Osteoblast (primary cell): ENCODE results near the gene METTL6. TPM values are rescaled to one million over a fixed set of nuclear protein-coding genes. Genes with fewer than 3 reads are reported as not detected.
"Not testable (repeated sequence)": the region's sequence is repeated elsewhere in the genome, so short reads cannot be mapped to it uniquely, and the experiment has no call there.

ENCODE experiments used
- DNase-seq: peaks from one replicate; pipeline ENCODE4 v3.0.0; 2011; ENCODE audit warnings: low spot score, mixed read lengths; ENCODE audit not compliant: insufficient read length; ENCODE audit errors: missing footprints
- H2AFZ ChIP-seq: 2 replicates; pipeline ENCODE4 v1.6.0; 2011; ENCODE audit warnings: mild to moderate bottlenecking, low read length
- H3K27ac ChIP-seq: 2 replicates; pipeline ENCODE4 v1.5.1; 2011; ENCODE audit warnings: mild to moderate bottlenecking, low read depth, low read length, moderate library complexity
- H3K27me3 ChIP-seq: 2 replicates; pipeline ENCODE4 v1.6.0; 2012; ENCODE audit warnings: mild to moderate bottlenecking, control low read depth, inconsistent platforms, low read length, moderate library complexity; ENCODE audit not compliant: insufficient read depth
- H3K36me3 ChIP-seq: 2 replicates; pipeline ENCODE4 v1.5.1; 2011; ENCODE audit warnings: mild to moderate bottlenecking, low read length, control low read depth, moderate library complexity; ENCODE audit not compliant: insufficient read depth
- H3K4me1 ChIP-seq: 2 replicates; pipeline ENCODE4 v1.5.1; 2011; ENCODE audit warnings: mild to moderate bottlenecking, low read length, control low read depth, moderate library complexity; ENCODE audit not compliant: insufficient read depth
- H3K4me2 ChIP-seq: 2 replicates; pipeline ENCODE4 v1.6.0; 2011; ENCODE audit warnings: mild to moderate bottlenecking, low read length; ENCODE audit not compliant: insufficient read depth
- H3K4me3 ChIP-seq: fragments of 200-600 bp; sonication (generic); 3 replicates; pipeline ENCODE4 v1.5.1; 2012; ENCODE audit warnings: mild to moderate bottlenecking, low read length, inconsistent platforms; ENCODE audit not compliant: insufficient read depth
- H3K79me2 ChIP-seq: 2 replicates; pipeline ENCODE4 v1.6.0; 2012; ENCODE audit warnings: mild to moderate bottlenecking, low read length, control low read depth, inconsistent platforms; ENCODE audit not compliant: insufficient read depth
- H3K9me3 ChIP-seq: 2 replicates; pipeline ENCODE4 v1.5.1; 2011; ENCODE audit warnings: low read depth, low read length, control low read depth
- H4K20me1 ChIP-seq: 2 replicates; pipeline ENCODE4 v1.6.0; 2012; ENCODE audit warnings: mild to moderate bottlenecking, low read length, control low read depth; ENCODE audit not compliant: insufficient read depth
- CTCF ChIP-seq: IDR thresholded peaks from 2 replicates; pipeline ENCODE4 v1.5.1; 2011; ENCODE audit warnings: mild to moderate bottlenecking, low read depth, low read length, moderate library complexity; ENCODE audit errors: extremely low read depth
- total RNA-seq: library from RNA; depleted of rRNA; stranded (reverse); fragments of >200 nt; gene quantifications from 2 replicates; pipeline ENCODE4 v1.2.3, GENCODE V29; 2012

The METTL6 gene
- total RNA-seq, 1 donor, result 36.6 TPM

GRCh38 chr3:15390460-15390859, 36.9 kb downstream of the METTL6 start:
- no peaks in the 10 kb centered on the region for H3K27me3 ChIP-seq
- H3K79me2 ChIP-seq, result no peaks in the 10 kb centered on the region
- H3K4me1 ChIP-seq, result peaks cover 9% of the 10 kb centered on the region
- DNase-seq, result no peak
- no peak overlapping the region for H2AFZ ChIP-seq
- no peak overlapping the region for H3K27ac ChIP-seq
- H4K20me1 ChIP-seq, result no peaks in the 10 kb centered on the region
- TF ChIP-seq CTCF, result no peak
- H3K9me3 ChIP-seq, result peaks cover 3% of the 10 kb centered on the region
- no peaks in the 10 kb centered on the region for H3K36me3 ChIP-seq
- no peak overlapping the region for H3K4me2 ChIP-seq
- no peak overlapping the region for H3K4me3 ChIP-seq

GRCh38 chr3:15388335-15388734, 39.0 kb downstream of the METTL6 start:
- not testable (repeated sequence) for H3K27me3 ChIP-seq, DNase-seq, H3K9me3 ChIP-seq, H3K4me3 ChIP-seq, H2AFZ ChIP-seq, H3K36me3 ChIP-seq, H4K20me1 ChIP-seq, H3K27ac ChIP-seq, H3K79me2 ChIP-seq, H3K4me2 ChIP-seq
- H3K4me1 ChIP-seq, result peaks cover 16% of the 10 kb centered on the region

- DNase-seq, result no peak
- no peak overlapping the region for H2AFZ ChIP-seq
- no peak overlapping the region for H3K27ac ChIP-seq
- H3K4me1 ChIP-seq, result peaks cover 16% of the 10 kb centered on the region
- H3K27me3 ChIP-seq, result no peaks in the 10 kb centered on the region
- H3K4me3 ChIP-seq, result no peak overlapping the region
- no peaks in the 10 kb centered on the region for H4K20me1 ChIP-seq
- H3K79me2 ChIP-seq, result no peaks in the 10 kb centered on the region
- no peaks in the 10 kb centered on the region for H3K36me3 ChIP-seq
- TF ChIP-seq CTCF, result no peak
- H3K4me2 ChIP-seq, result no peak overlapping the region
- peaks cover 3% of the 10 kb centered on the region for H3K9me3 ChIP-seq
Measured at GRCh38 chr3:15387735-15388134, 39.6 kb downstream of the METTL6 start.

- no peak overlapping the region for H3K4me3 ChIP-seq
- H3K9me3 ChIP-seq, result peaks cover 3% of the 10 kb centered on the region
- TF ChIP-seq CTCF, result no peak
- peaks cover 16% of the 10 kb centered on the region for H3K4me1 ChIP-seq
- no peak for DNase-seq
- H3K4me2 ChIP-seq, result no peak overlapping the region
- no peaks in the 10 kb centered on the region for H3K27me3 ChIP-seq
- no peak overlapping the region for H3K27ac ChIP-seq
- no peaks in the 10 kb centered on the region for H4K20me1 ChIP-seq
- H3K79me2 ChIP-seq, result no peaks in the 10 kb centered on the region
- no peaks in the 10 kb centered on the region for H3K36me3 ChIP-seq
- H2AFZ ChIP-seq, result no peak overlapping the region
Measured at GRCh38 chr3:15387171-15387581, 40.2 kb downstream of the METTL6 start.

GRCh38 chr3:15386654-15386955, 40.7 kb downstream of the METTL6 start:
- not testable (repeated sequence) for H3K9me3 ChIP-seq, H3K4me3 ChIP-seq

More at GRCh38 chr3:15386654-15386955, 40.7 kb downstream of the METTL6 start:
- H3K36me3 ChIP-seq, H4K20me1 ChIP-seq, H2AFZ ChIP-seq, H3K79me2 ChIP-seq, H3K4me2 ChIP-seq, DNase-seq, H3K27ac ChIP-seq, H3K27me3 ChIP-seq: not testable (repeated sequence)
- H3K4me1 ChIP-seq, result peaks cover 16% of the 10 kb centered on the region
